WTC11 (cell line): ENCODE data around the gene TEX14. TPM values are rescaled to one million over a fixed set of nuclear protein-coding genes. Genes with fewer than 3 reads are reported as not detected.
"Not testable (repeated sequence)": the region's sequence is repeated elsewhere in the genome, so short reads cannot be mapped to it uniquely, and the experiment has no call there.

Experiments used
- ATAC-seq: fragments of 200-7000 bp; cut with Tn5 transposase; 2 replicates; pipeline ENCODE4 v1.10.0; 2021; ENCODE audit warnings: mild to moderate bottlenecking, moderate library complexity
- CTCF ChIA-PET: fragments of 300-600 bp; sonication (Branson Sonifier 250); formaldehyde crosslinking; loops from one replicate; lab custom pipeline; 2021; ENCODE audit warnings: antibody characterized with exemption; lab: Charles Lee
- POLR2A ChIA-PET: fragments of 350-600 bp; sonication (Branson Sonifier 250); formaldehyde crosslinking; loops from one replicate; lab custom pipeline; 2021; ENCODE audit warnings: antibody characterized with exemption; lab: Charles Lee
- DNase-seq: peaks from one replicate; pipeline ENCODE4 v3.0.0; 2021; ENCODE audit warnings: low spot score
- H3K27ac Mint-ChIP-seq: 2 replicates; pipeline ENCODE4 v1.8.0; 2021; ENCODE audit warnings: mixed read lengths
- H3K27me3 Mint-ChIP-seq: 2 replicates; pipeline ENCODE4 v1.8.0; 2021; ENCODE audit warnings: low read depth, mild to moderate bottlenecking, moderate library complexity, mixed read lengths
- H3K36me3 Mint-ChIP-seq: 2 replicates; pipeline ENCODE4 v1.8.0; 2021; ENCODE audit warnings: mixed read lengths
- H3K4me1 Mint-ChIP-seq: 2 replicates; pipeline ENCODE4 v1.8.0; 2022; ENCODE audit warnings: mixed read lengths
- H3K4me3 Mint-ChIP-seq: 2 replicates; pipeline ENCODE4 v1.8.0; 2021; ENCODE audit warnings: mild to moderate bottlenecking, moderate library complexity, mixed read lengths
- H3K9me3 Mint-ChIP-seq: 2 replicates; pipeline ENCODE4 v1.8.0; 2021; ENCODE audit warnings: mixed read lengths
- ATF1 ChIP-seq: sonication (generic); formaldehyde crosslinking; IDR thresholded peaks from 2 replicates; pipeline ENCODE4 v1.8.1; 2023; ENCODE audit warnings: mild to moderate bottlenecking, moderate library complexity, missing genetic modification reagents
- ATF2 ChIP-seq: sonication (generic); formaldehyde crosslinking; IDR thresholded peaks from 2 replicates; pipeline ENCODE4 v1.8.1; 2022; ENCODE audit warnings: low read depth, missing genetic modification reagents, borderline replicate concordance
- EMX1 ChIP-seq: fragments of 250-450 bp; sonication (Bioruptor Pico); IDR thresholded peaks from 2 replicates; pipeline ENCODE4 v1.8.0; 2021; ENCODE audit warnings: mild to moderate bottlenecking
- ESRRA ChIP-seq: sonication (generic); formaldehyde crosslinking; IDR thresholded peaks from 2 replicates; pipeline ENCODE4 v1.8.1; 2022; ENCODE audit warnings: mild to moderate bottlenecking, missing genetic modification reagents, borderline replicate concordance
- GRHL2 ChIP-seq: fragments of 250-450 bp; sonication (Bioruptor Pico); IDR thresholded peaks from 2 replicates; pipeline ENCODE4 v1.8.0; 2022; ENCODE audit warnings: mild to moderate bottlenecking, moderate library complexity; ENCODE audit not compliant: insufficient replicate concordance, severe bottlenecking
- HMGXB4 ChIP-seq: sonication (generic); formaldehyde crosslinking; IDR thresholded peaks from 2 replicates; pipeline ENCODE4 v1.8.1; 2023; ENCODE audit warnings: mild to moderate bottlenecking, moderate library complexity, missing genetic modification reagents
- KAT7 ChIP-seq: sonication (generic); formaldehyde crosslinking; IDR thresholded peaks from 2 replicates; pipeline ENCODE4 v1.8.1; 2023; ENCODE audit warnings: missing genetic modification reagents, mild to moderate bottlenecking, borderline replicate concordance
- NR3C1 ChIP-seq: sonication (generic); formaldehyde crosslinking; conservative IDR thresholded peaks from 2 replicates; pipeline ENCODE4 v1.8.1; 2023; ENCODE audit warnings: low read depth, mild to moderate bottlenecking, missing genetic modification reagents
- SP1 ChIP-seq: sonication (generic); formaldehyde crosslinking; conservative IDR thresholded peaks from 2 replicates; pipeline ENCODE4 v1.8.1; 2022; ENCODE audit warnings: missing genetic modification reagents
- ZBTB21 ChIP-seq: sonication (generic); formaldehyde crosslinking; IDR thresholded peaks from 2 replicates; pipeline ENCODE4 v1.8.1; 2023; ENCODE audit warnings: mild to moderate bottlenecking, missing genetic modification reagents, borderline replicate concordance
- ZNF121 ChIP-seq: sonication (generic); formaldehyde crosslinking; IDR thresholded peaks from 2 replicates; pipeline ENCODE4 v1.8.0; 2023; ENCODE audit warnings: missing genetic modification reagents
- ZNF138 ChIP-seq: sonication (generic); formaldehyde crosslinking; conservative IDR thresholded peaks from 2 replicates; pipeline ENCODE4 v1.8.1; 2022; ENCODE audit warnings: mild to moderate bottlenecking, moderate library complexity, missing genetic modification reagents
- ZNF263 ChIP-seq: sonication (generic); formaldehyde crosslinking; IDR thresholded peaks from 2 replicates; pipeline ENCODE4 v1.8.1; 2022; ENCODE audit warnings: low read depth, mild to moderate bottlenecking, moderate library complexity, missing genetic modification reagents
- ZNF423 ChIP-seq: fragments of 250-450 bp; sonication (Bioruptor Pico); IDR thresholded peaks from 2 replicates; pipeline ENCODE4 v2.1.2; 2022; ENCODE audit warnings: mild to moderate bottlenecking, moderate library complexity
- ZNF512 ChIP-seq: sonication (generic); formaldehyde crosslinking; IDR thresholded peaks from 2 replicates; pipeline ENCODE4 v1.8.1; 2022; ENCODE audit warnings: missing genetic modification reagents, borderline replicate concordance
- ZNF671 ChIP-seq: fragments of 250-450 bp; sonication (Bioruptor Pico); IDR thresholded peaks from 2 replicates; pipeline ENCODE4 v1.8.0; 2021; ENCODE audit warnings: mild to moderate bottlenecking
- total RNA-seq: library from RNA; stranded (reverse); gene quantifications from 3 replicates; pipeline ENCODE4 v1.2.3, GENCODE V29; 2021
- TF ChIP-seq, protein P1 (sequence below): fragments of 250-450 bp; sonication (Bioruptor Pico); IDR thresholded peaks from 2 replicates; pipeline ENCODE4 v1.9.0; 2021; ENCODE audit warnings: mild to moderate bottlenecking, borderline replicate concordance

TEX14 gene
- total RNA-seq, 1 experiment from 2014 or later: 1.4 TPM

- TF ChIP-seq ZNF138 (CRISPR knock-in tag): no peak
- TF ChIP-seq, all 79 proteins: peak for 27
These were observed 12.4 kb downstream of the TEX14 start (continued) for GRCh38 chr17:58679263-58680037.

DNA sequence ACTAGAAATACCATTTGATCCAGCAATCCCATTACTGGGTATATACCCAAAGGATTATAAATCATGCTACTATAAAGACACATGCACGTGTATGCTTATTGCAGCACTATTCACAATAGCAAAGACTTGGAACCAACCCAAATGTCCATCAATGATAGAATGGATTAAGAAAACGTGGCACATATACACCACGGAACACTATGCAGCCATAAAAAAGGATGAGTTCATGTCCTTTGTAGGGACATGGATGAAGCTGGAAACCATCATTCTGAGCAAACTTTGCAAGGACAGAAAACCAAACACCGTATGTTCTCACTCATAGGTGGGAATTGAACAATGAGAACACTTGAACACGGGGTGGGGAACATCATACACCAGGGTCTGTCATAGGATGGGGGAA, 13.6 kb downstream of the TEX14 start:
- CTCF ChIA-PET, POLR2A ChIA-PET, H3K4me1 Mint-ChIP-seq, H3K27ac Mint-ChIP-seq, H3K4me3 Mint-ChIP-seq, H3K27me3 Mint-ChIP-seq, ATAC-seq, H3K36me3 Mint-ChIP-seq, DNase-seq, H3K9me3 Mint-ChIP-seq: not testable (repeated sequence)

DNA sequence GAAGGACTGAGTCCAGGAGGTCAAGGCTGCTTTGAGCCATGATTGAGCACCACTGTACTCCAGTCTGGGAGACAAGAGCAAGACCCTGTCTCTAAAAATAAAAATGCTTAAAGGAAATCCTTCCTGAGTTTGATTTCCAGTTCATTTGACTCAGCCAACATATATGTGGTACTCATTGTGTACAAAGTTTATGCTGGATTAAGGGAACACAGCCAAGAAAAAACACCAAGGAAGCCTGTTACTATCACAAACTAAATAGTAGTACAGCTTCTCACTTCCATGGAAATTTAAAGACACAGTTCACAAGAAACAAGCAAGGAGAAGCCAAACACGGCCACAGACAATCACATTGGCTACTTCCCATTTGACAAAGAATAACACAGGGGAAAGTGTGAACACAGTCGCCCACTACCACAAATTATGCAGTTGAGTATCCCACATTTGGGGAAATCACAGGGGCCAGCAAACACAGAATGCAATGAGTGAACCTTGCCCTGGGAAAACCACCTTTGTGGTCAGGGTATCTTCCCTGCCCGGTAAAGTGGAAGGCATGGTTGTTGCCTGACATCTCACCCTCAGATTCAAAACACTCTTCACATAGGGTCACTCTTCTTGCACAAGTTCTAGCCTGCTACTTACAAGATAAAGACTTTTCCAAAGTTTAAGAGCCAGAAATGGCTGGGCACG, 14.5 kb downstream of the TEX14 start:
- ChIA-PET CTCF (no interaction called here), POLR2A (no interaction called here)
- Mint-ChIP-seq H3K4me3 (no peak overlapping the region), H3K9me3 (no peaks in the 10 kb centered on the region), H3K36me3 (no peaks in the 10 kb centered on the region), H3K27ac (no peak overlapping the region; the same call in 1 of the 2 replicates), H3K4me1 (peaks cover 4% of the 10 kb centered on the region; the same call in 1 of the 2 replicates), H3K27me3 (no peaks in the 10 kb centered on the region)
- ATAC-seq (no peak), DNase-seq (no peak)
- no peak for TF ChIP-seq ZBTB21 (CRISPR knock-in tag)
- TF ChIP-seq HMGXB4 (CRISPR knock-in tag): no peak
- no peak for TF ChIP-seq ZNF671 (CRISPR knock-in tag)
- no peak for TF ChIP-seq SP1 (CRISPR knock-in tag)

GRCh38 chr17:58671969-58672368, 19.9 kb downstream of the TEX14 start:
- H3K4me1 Mint-ChIP-seq: peaks cover 9% of the 10 kb centered on the region
- DNase-seq: peak; percentile 24
- ATAC-seq: no peak; the same call in 1 of the 2 replicates
- ChIA-PET CTCF (interaction anchor here (1.6 kb wide), 1 partner anchor 76 kb away, joined by 3 read pairs; no protein-coding TSS in a partner anchor), POLR2A (no interaction called here)
- H3K27me3 Mint-ChIP-seq: no peaks in the 10 kb centered on the region; the same call in 1 of the 2 replicates
- H3K9me3 Mint-ChIP-seq: no peaks in the 10 kb centered on the region
- H3K4me3 Mint-ChIP-seq: no peak overlapping the region
- no peak overlapping the region for H3K27ac Mint-ChIP-seq
- no peaks in the 10 kb centered on the region for H3K36me3 Mint-ChIP-seq
- no peak for TF ChIP-seq ATF1 (CRISPR knock-in tag)
- no peak for TF ChIP-seq ZNF263
- TF ChIP-seq, protein P1, sequence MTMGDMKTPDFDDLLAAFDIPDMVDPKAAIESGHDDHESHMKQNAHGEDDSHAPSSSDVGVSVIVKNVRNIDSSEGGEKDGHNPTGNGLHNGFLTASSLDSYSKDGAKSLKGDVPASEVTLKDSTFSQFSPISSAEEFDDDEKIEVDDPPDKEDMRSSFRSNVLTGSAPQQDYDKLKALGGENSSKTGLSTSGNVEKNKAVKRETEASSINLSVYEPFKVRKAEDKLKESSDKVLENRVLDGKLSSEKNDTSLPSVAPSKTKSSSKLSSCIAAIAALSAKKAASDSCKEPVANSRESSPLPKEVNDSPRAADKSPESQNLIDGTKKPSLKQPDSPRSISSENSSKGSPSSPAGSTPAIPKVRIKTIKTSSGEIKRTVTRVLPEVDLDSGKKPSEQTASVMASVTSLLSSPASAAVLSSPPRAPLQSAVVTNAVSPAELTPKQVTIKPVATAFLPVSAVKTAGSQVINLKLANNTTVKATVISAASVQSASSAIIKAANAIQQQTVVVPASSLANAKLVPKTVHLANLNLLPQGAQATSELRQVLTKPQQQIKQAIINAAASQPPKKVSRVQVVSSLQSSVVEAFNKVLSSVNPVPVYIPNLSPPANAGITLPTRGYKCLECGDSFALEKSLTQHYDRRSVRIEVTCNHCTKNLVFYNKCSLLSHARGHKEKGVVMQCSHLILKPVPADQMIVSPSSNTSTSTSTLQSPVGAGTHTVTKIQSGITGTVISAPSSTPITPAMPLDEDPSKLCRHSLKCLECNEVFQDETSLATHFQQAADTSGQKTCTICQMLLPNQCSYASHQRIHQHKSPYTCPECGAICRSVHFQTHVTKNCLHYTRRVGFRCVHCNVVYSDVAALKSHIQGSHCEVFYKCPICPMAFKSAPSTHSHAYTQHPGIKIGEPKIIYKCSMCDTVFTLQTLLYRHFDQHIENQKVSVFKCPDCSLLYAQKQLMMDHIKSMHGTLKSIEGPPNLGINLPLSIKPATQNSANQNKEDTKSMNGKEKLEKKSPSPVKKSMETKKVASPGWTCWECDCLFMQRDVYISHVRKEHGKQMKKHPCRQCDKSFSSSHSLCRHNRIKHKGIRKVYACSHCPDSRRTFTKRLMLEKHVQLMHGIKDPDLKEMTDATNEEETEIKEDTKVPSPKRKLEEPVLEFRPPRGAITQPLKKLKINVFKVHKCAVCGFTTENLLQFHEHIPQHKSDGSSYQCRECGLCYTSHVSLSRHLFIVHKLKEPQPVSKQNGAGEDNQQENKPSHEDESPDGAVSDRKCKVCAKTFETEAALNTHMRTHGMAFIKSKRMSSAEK (CRISPR knock-in tag): no peak
- TF ChIP-seq ZNF512 (CRISPR knock-in tag): no peak
- TF ChIP-seq EMX1 (CRISPR knock-in tag): no peak
- TF ChIP-seq ESRRA: no peak
- no peak for TF ChIP-seq KAT7 (CRISPR knock-in tag)
- no peak for TF ChIP-seq NR3C1 (CRISPR knock-in tag)
- no peak for TF ChIP-seq ZNF423 (CRISPR knock-in tag)
- no peak for TF ChIP-seq ZNF121 (CRISPR knock-in tag)
- TF ChIP-seq ATF2: no peak
- TF ChIP-seq GRHL2 (CRISPR knock-in tag): no peak
- TF ChIP-seq HMGXB4 (CRISPR knock-in tag): no peak
